H1 (cell line): ENCODE data around the gene GAP43. TPM values are rescaled to one million over a fixed set of nuclear protein-coding genes. Genes with fewer than 3 reads are reported as not detected.

Experiments used
- CTCF ChIA-PET: fragments of 300-600 bp; sonication (Branson Sonifier 250); formaldehyde crosslinking; loops from one replicate; lab custom pipeline; 2021; ENCODE audit not compliant: partially characterized antibody; lab: Charles Lee
- POLR2A ChIA-PET: fragments of 300-600 bp; sonication (Branson Sonifier 250); formaldehyde crosslinking; loops from one replicate; lab custom pipeline; 2021; ENCODE audit warnings: inconsistent platforms; ENCODE audit not compliant: partially characterized antibody; lab: Charles Lee
- DNase-seq, 2 experiments: peaks; one replicate each; pipeline versions ENCODE4 v3.0.0 to v3.0.0-alpha.2; 2010 to 2022; ENCODE audit warnings: low spot score in 2 of 2, low read depth in 1 of 2, mixed read lengths in 1 of 2
- FAIRE-seq: peaks from 2 replicates; lab custom pipeline; 2011; peaks lifted over from hg19 to GRCh38; lab: Jason Lieb, UNC
- H2AFZ ChIP-seq: 2 replicates; pipeline ENCODE4 v1.8.1; 2012; ENCODE audit warnings: low read length, inconsistent platforms
- H2AK5ac ChIP-seq: 2 replicates; pipeline ENCODE4 v1.6.1; 2013; ENCODE audit warnings: low read depth, low read length
- H2BK120ac ChIP-seq: replicated peaks from 2 replicates; pipeline ENCODE3; 2013; ENCODE audit warnings: low read depth, low read length, inconsistent platforms
- H2BK12ac ChIP-seq: 2 replicates; pipeline ENCODE4 v1.6.1; 2013; ENCODE audit warnings: low read depth, low read length
- H2BK15ac ChIP-seq: 2 replicates; pipeline ENCODE4 v1.6.1; 2013; ENCODE audit warnings: low read length
- H2BK20ac ChIP-seq: 2 replicates; pipeline ENCODE4 v1.6.1; 2013; ENCODE audit warnings: low read length
- H2BK5ac ChIP-seq: 2 replicates; pipeline ENCODE4 v1.6.1; 2013; ENCODE audit warnings: low read depth, low read length
- H3K14ac ChIP-seq: 2 replicates; pipeline ENCODE4 v1.6.1; 2013; ENCODE audit warnings: inconsistent platforms; ENCODE audit not compliant: insufficient read length
- H3K18ac ChIP-seq: 2 replicates; pipeline ENCODE4 v1.6.1; 2013; ENCODE audit warnings: low read length; ENCODE audit errors: extremely low read depth
- H3K23ac ChIP-seq: 2 replicates; pipeline ENCODE4 v1.6.1; 2013; ENCODE audit warnings: inconsistent platforms; ENCODE audit not compliant: insufficient read length
- H3K23me2 ChIP-seq: 2 replicates; pipeline ENCODE4 v1.6.1; 2013; ENCODE audit warnings: low read depth, low read length
- H3K27ac ChIP-seq: 2 replicates; pipeline ENCODE4 v1.6.1; 2011; ENCODE audit warnings: low read depth, low read length, inconsistent platforms
- H3K27me3 ChIP-seq, 4 experiments: replicated peaks in 1 of 4; 1 replicate in 1 of 4; 2 replicates in 3 of 4; pipeline versions ENCODE4 v1.6.1 to v1.8.1; 2011 to 2013; ENCODE audit warnings: low read length in 3 of 4, mild to moderate bottlenecking in 3 of 4, inconsistent platforms in 2 of 4, mixed read lengths in 2 of 4, moderate library complexity in 1 of 4; ENCODE audit not compliant: control insufficient read depth in 3 of 4, insufficient read depth in 3 of 4; ENCODE audit errors: extremely low read depth in 1 of 4
- H3K36me3 ChIP-seq, 4 experiments: 2 replicates each; pipeline versions ENCODE4 v1.6.1 to v1.8.1; 2011 to 2013; ENCODE audit warnings: mild to moderate bottlenecking in 4 of 4, low read length in 3 of 4, moderate library complexity in 2 of 4, control low read depth in 1 of 4, inconsistent platforms in 1 of 4; ENCODE audit not compliant: insufficient read depth in 4 of 4, control insufficient read depth in 2 of 4
- H3K4ac ChIP-seq: replicated peaks from 2 replicates; pipeline ENCODE3; 2013; ENCODE audit warnings: low read length, low read depth, mixed read lengths, inconsistent platforms; ENCODE audit not compliant: insufficient read length
- H3K4me1 ChIP-seq, 4 experiments: replicated peaks in 1 of 4; 1 replicate in 1 of 4; 2 replicates in 3 of 4; pipeline versions ENCODE4 v1.6.1 to v1.8.1; 2011 to 2013; ENCODE audit warnings: low read length in 3 of 4, inconsistent platforms in 2 of 4, mixed read lengths in 1 of 4; ENCODE audit not compliant: insufficient read depth in 4 of 4, control insufficient read depth in 3 of 4
- H3K4me2 ChIP-seq, 2 experiments: 2 replicates each; pipeline versions ENCODE4 v1.6.1 to v1.8.1; 2011 to 2013; ENCODE audit warnings: low read depth in 2 of 2, low read length in 2 of 2, control low read depth in 1 of 2, inconsistent platforms in 1 of 2, mild to moderate bottlenecking in 1 of 2; ENCODE audit not compliant: insufficient read depth in 1 of 2
- H3K4me3 ChIP-seq, 4 experiments: fragments of 200-600, 300-600 bp in 1 of 4; sonication (generic), shearing (Covaris generic), sonication (Bioruptor Twin) in 1 of 4; 2 replicates each; pipeline versions ENCODE4 v1.5.1 to v1.8.1; 2011 to 2016; ENCODE audit warnings: low read length in 4 of 4, low read depth in 3 of 4, control low read depth in 2 of 4, inconsistent platforms in 2 of 4, mild to moderate bottlenecking in 2 of 4, mixed read lengths in 1 of 4, moderate library complexity in 1 of 4; ENCODE audit not compliant: insufficient read depth in 2 of 4; ENCODE audit errors: extremely low read depth in 1 of 4
- H3K56ac ChIP-seq: replicated peaks from 2 replicates; pipeline ENCODE3; 2013; ENCODE audit warnings: low read depth, mild to moderate bottlenecking, mixed read lengths, low read length, inconsistent platforms; ENCODE audit not compliant: insufficient read length
- H3K79me1 ChIP-seq: 2 replicates; pipeline ENCODE4 v1.6.1; 2013; ENCODE audit warnings: low read depth, low read length, control low read depth
- H3K79me2 ChIP-seq, 2 experiments: 2 replicates each; pipeline versions ENCODE4 v1.6.1 to v1.8.1; 2012 to 2013; ENCODE audit warnings: low read length in 2 of 2, mild to moderate bottlenecking in 2 of 2, inconsistent platforms in 1 of 2; ENCODE audit not compliant: insufficient read depth in 2 of 2, control insufficient read depth in 1 of 2
- H3K9ac ChIP-seq, 4 experiments: replicated peaks in 1 of 4; 1 replicate in 1 of 4; 2 replicates in 3 of 4; pipeline versions ENCODE4 v1.6.1 to v1.8.1; 2011 to 2013; ENCODE audit warnings: low read depth in 3 of 4, low read length in 3 of 4, control low read depth in 2 of 4, mild to moderate bottlenecking in 2 of 4, moderate library complexity in 2 of 4, inconsistent platforms in 1 of 4; ENCODE audit errors: extremely low read depth in 1 of 4
- H3K9me3 ChIP-seq, 2 experiments: 2 replicates each; pipeline versions ENCODE4 v1.6.1 to v1.8.1; 2012 to 2013; ENCODE audit warnings: mild to moderate bottlenecking in 2 of 2, moderate library complexity in 2 of 2, control low read depth in 1 of 2, inconsistent platforms in 1 of 2, low read depth in 1 of 2, low read length in 1 of 2, mixed read lengths in 1 of 2; ENCODE audit not compliant: insufficient read depth in 2 of 2
- H4K20me1 ChIP-seq, 2 experiments: replicated peaks in 1 of 2; 2 replicates each; pipeline versions ENCODE3 to v1.8.1; 2011 to 2013; ENCODE audit warnings: inconsistent platforms in 2 of 2, low read length in 2 of 2, mild to moderate bottlenecking in 1 of 2; ENCODE audit not compliant: insufficient read depth in 2 of 2, control insufficient read depth in 1 of 2
- H4K5ac ChIP-seq: 2 replicates; pipeline ENCODE4 v1.6.1; 2013; ENCODE audit warnings: low read length, low read depth, mixed read lengths, inconsistent platforms; ENCODE audit not compliant: insufficient read length
- H4K8ac ChIP-seq: 2 replicates; pipeline ENCODE4 v1.8.0; 2013; ENCODE audit warnings: mild to moderate bottlenecking, moderate library complexity, low read length, inconsistent platforms; ENCODE audit not compliant: insufficient read depth; ENCODE audit errors: extremely low read depth
- H4K91ac ChIP-seq: replicated peaks from 2 replicates; pipeline ENCODE3; 2013; ENCODE audit warnings: low read length, mixed read lengths, inconsistent platforms; ENCODE audit not compliant: insufficient read length
- CTCF ChIP-seq, 3 experiments: IDR thresholded peaks; 1 replicate in 2 of 3; 2 replicates in 1 of 3; pipeline versions ENCODE4 v1.5.1 to v1.6.1; 2011; ENCODE audit warnings: low read length in 3 of 3, mild to moderate bottlenecking in 3 of 3, inconsistent platforms in 2 of 3, low read depth in 1 of 3, moderate library complexity in 1 of 3; ENCODE audit not compliant: insufficient read depth in 1 of 3; ENCODE audit errors: control extremely low read depth in 1 of 3
- GABPA ChIP-seq: IDR thresholded peaks from 2 replicates; pipeline ENCODE4 v1.6.1; 2011; ENCODE audit warnings: mild to moderate bottlenecking, low read length, moderate library complexity, borderline replicate concordance; ENCODE audit not compliant: insufficient read depth
- NANOG ChIP-seq: IDR thresholded peaks from 2 replicates; pipeline ENCODE4 v1.6.1; 2011; ENCODE audit warnings: low read length, low read depth, mild to moderate bottlenecking, inconsistent platforms; ENCODE audit not compliant: insufficient read depth, poor library complexity, severe bottlenecking
- POLR2A ChIP-seq, 2 experiments: IDR thresholded peaks; 1 replicate in 1 of 2; 2 replicates in 1 of 2; pipeline ENCODE4 v1.6.1; 2011; ENCODE audit warnings: low read depth in 2 of 2, low read length in 2 of 2, mild to moderate bottlenecking in 2 of 2; ENCODE audit errors: control extremely low read depth in 1 of 2
- SIX5 ChIP-seq: IDR thresholded peaks from 2 replicates; pipeline ENCODE4 v1.6.1; 2011; ENCODE audit warnings: mild to moderate bottlenecking, low read depth, low read length
- TAF7 ChIP-seq: optimal IDR thresholded peaks from 2 replicates; pipeline ENCODE3; 2011; ENCODE audit warnings: low read depth, mild to moderate bottlenecking, inconsistent platforms, low read length, moderate library complexity, borderline replicate concordance
- WGBS, 2 experiments: shearing (Covaris generic) in 1 of 2; methylation state at CpG; one replicate each; pipeline versions ENCODE4 v1.1.6 to v1.1.7; 2013 to 2015; ENCODE audit warnings: low lambda C conversion rate in 2 of 2, mixed read lengths in 2 of 2, inconsistent platforms in 1 of 2, low coverage in 1 of 2, missing lambda C conversion rate in 1 of 2; ENCODE audit not compliant: insufficient replicate concordance in 2 of 2, insufficient coverage in 1 of 2, insufficient read length in 1 of 2; ENCODE audit errors: extremely low coverage in 1 of 2, missing lambda C conversion rate in 1 of 2; 5-methylcytosine and 5-hydroxymethylcytosine counted together
- polyA plus RNA-seq, 7 experiments: library from polyadenylated mRNA; depleted of rRNA in 3 of 7; stranded (reverse) in 5 of 7; unstranded in 2 of 7; fragments of >200 nt in 5 of 7; fragments of 200-250 nt in 2 of 7; gene quantifications; 1 replicate in 5 of 7; 2 replicates in 1 of 7; 4 replicates in 1 of 7; pipeline versions ENCODE4 v1.2.1 to v1.2.3, GENCODE V29; 2011 to 2013; ENCODE audit warnings: missing spikeins in 2 of 7, mixed read lengths in 2 of 7
- total RNA-seq: library from RNA; stranded (reverse); fragmentation: NEBNext Ultra II Directional; extraction: Animal tissue kit (Norgen Biotek cat#: 25700); gene quantifications from 2 replicates; pipeline ENCODE4 v1.2.1, GENCODE V29; 2021
- TF ChIP-seq, protein P1 (sequence below): IDR thresholded peaks from 2 replicates; pipeline ENCODE4 v1.6.1; 2012; ENCODE audit warnings: inconsistent platforms

The GAP43 gene
- total and polyA plus RNA-seq, 2 of the 8 experiments (the other 6 are each of a cell fraction or from before 2014, with no cell fraction given): 11.2 to 21.9 TPM

- no peaks in the 10 kb centered on the region for H3K27me3 ChIP-seq
- H3K18ac ChIP-seq: no peak overlapping the region
- no peak overlapping the region for H3K9ac ChIP-seq
- H2BK15ac ChIP-seq: no peak overlapping the region
- no peaks in the 10 kb centered on the region for H3K79me2 ChIP-seq
- no peak overlapping the region for H2AFZ ChIP-seq
- H3K4me2 ChIP-seq: no peak overlapping the region
- no peak overlapping the region for H2BK20ac ChIP-seq
- H3K4ac ChIP-seq: no peak overlapping the region
- no peak overlapping the region for H3K56ac ChIP-seq
- H3K4me3 ChIP-seq: no peak overlapping the region
- no peak overlapping the region for H4K5ac ChIP-seq
- POLR2A ChIA-PET: no interaction called here
- no peak overlapping the region for H2AK5ac ChIP-seq
- H3K9me3 ChIP-seq: no peaks in the 10 kb centered on the region
- no peaks in the 10 kb centered on the region for H3K79me1 ChIP-seq
- H3K14ac ChIP-seq: no peak overlapping the region
- no peak overlapping the region for H3K23ac ChIP-seq
- H4K8ac ChIP-seq: no peak overlapping the region
- no peaks in the 10 kb centered on the region for H4K20me1 ChIP-seq
- no peak for TF ChIP-seq TAF7
- no peak for TF ChIP-seq GABPA
- no peak for TF ChIP-seq NANOG
- TF ChIP-seq CTCF (IDR thresholded peaks at IDR 0.05; ENCODE audit: control extremely low read depth in 1 of 3, insufficient read depth in 1 of 3, low read depth in 1 of 3, low read length in 3 of 3): no peak
- TF ChIP-seq, protein P1, sequence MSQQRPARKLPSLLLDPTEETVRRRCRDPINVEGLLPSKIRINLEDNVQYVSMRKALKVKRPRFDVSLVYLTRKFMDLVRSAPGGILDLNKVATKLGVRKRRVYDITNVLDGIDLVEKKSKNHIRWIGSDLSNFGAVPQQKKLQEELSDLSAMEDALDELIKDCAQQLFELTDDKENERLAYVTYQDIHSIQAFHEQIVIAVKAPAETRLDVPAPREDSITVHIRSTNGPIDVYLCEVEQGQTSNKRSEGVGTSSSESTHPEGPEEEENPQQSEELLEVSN: no peak
- TF ChIP-seq SIX5: no peak
- no peak for TF ChIP-seq POLR2A (IDR thresholded peaks at IDR 0.05; ENCODE audit: control extremely low read depth in 1 of 2, low read depth in 2 of 2, low read length in 2 of 2)
- no peak overlapping the region for H3K27ac ChIP-seq
- H2BK5ac ChIP-seq: no peak overlapping the region
- DNase-seq: no peak
- CTCF ChIA-PET: interaction anchor here (0.5 kb wide), 1 partner anchor 12 kb away, joined by 3 read pairs; no protein-coding TSS in a partner anchor
- 4% methylated on average over 1 of the region's 1 CpG; no CpG with 5 or more reads in 1 of the 2 experiments for WGBS, 2 experiments
- no peak overlapping the region for H2BK120ac ChIP-seq
- H2BK12ac ChIP-seq: no peak overlapping the region
- no peak overlapping the region for H4K91ac ChIP-seq
- FAIRE-seq: no peak
- H3K4me1 ChIP-seq: peaks cover 0 to 3% (median under 1%) of the 10 kb centered on the region in 4 experiments; a peak in 1 of 7 replicates
- no peaks in the 10 kb centered on the region for H3K23me2 ChIP-seq
- no peaks in the 10 kb centered on the region for H3K36me3 ChIP-seq
Measured at GRCh38 chr3:115712871-115713270, 89.6 kb downstream of the GAP43 start.
